Forelimb muscle (tissue), 1 donor: Measurements from ENCODE around the gene DCDC2. TPM values are rescaled to one million over a fixed set of nuclear protein-coding genes. Genes with fewer than 3 reads are reported as not detected.
"Not testable (repeated sequence)": the region's sequence is repeated elsewhere in the genome, so short reads cannot be mapped to it uniquely, and the experiment has no call there.

ENCODE experiments used
- DNase-seq: peaks from one replicate; pipeline ENCODE4 v3.0.0-alpha.2; 2013; ENCODE audit warnings: low read depth
- polyA plus RNA-seq: library from polyadenylated mRNA; unstranded; fragments of 120-200 nt; gene quantifications from one replicate; pipeline ENCODE4 v1.2.1, GENCODE V29; 2013; ENCODE audit not compliant: insufficient read length

Gene DCDC2
- polyA plus RNA-seq, 1 donor: 0.06 TPM

- no peak for DNase-seq
Measured at GRCh38 chr6:24327756-24328155, 30.1 kb downstream of the DCDC2 start.

GRCh38 chr6:24325978-24326377 is 31.9 kb downstream of the DCDC2 start:
- DNase-seq: no peak

- DNase-seq: no peak
Measured at GRCh38 chr6:24324617-24325016, 33.2 kb downstream of the DCDC2 start.

- no peak for DNase-seq
Measured at GRCh38 chr6:24323632-24324337, 34.1 kb downstream of the DCDC2 start.

- DNase-seq: no peak
Measured at GRCh38 chr6:24322924-24323323, 34.9 kb downstream of the DCDC2 start.

GRCh38 chr6:24322446-24322845 is 35.4 kb downstream of the DCDC2 start:
- not testable (repeated sequence) for DNase-seq

GRCh38 chr6:24321538-24322162 is 36.2 kb downstream of the DCDC2 start:
- DNase-seq: no peak

GRCh38 chr6:24313251-24314141 is 44.4 kb downstream of the DCDC2 start:
- no peak for DNase-seq

- DNase-seq: not testable (repeated sequence)
Measured at GRCh38 chr6:24311775-24312174, 46.1 kb downstream of the DCDC2 start.

- DNase-seq: no peak
Measured at GRCh38 chr6:24307881-24308280, 50.0 kb downstream of the DCDC2 start.

- DNase-seq: no peak
Measured at GRCh38 chr6:24306936-24307335, 50.9 kb downstream of the DCDC2 start.

- DNase-seq: no peak
Measured at GRCh38 chr6:24306038-24306437, 51.8 kb downstream of the DCDC2 start.

- no peak for DNase-seq
Measured at GRCh38 chr6:24296944-24297343, 60.9 kb downstream of the DCDC2 start.

- not testable (repeated sequence) for DNase-seq
Measured at GRCh38 chr6:24293852-24294251, 64.0 kb downstream of the DCDC2 start.

- no peak for DNase-seq
Measured at GRCh38 chr6:24287239-24287638, 70.6 kb downstream of the DCDC2 start.

GRCh38 chr6:24284006-24284405 is 73.9 kb downstream of the DCDC2 start:
- DNase-seq: no peak

GRCh38 chr6:24283043-24283985 is 74.5 kb downstream of the DCDC2 start:
- peak; percentile 24 for DNase-seq

GRCh38 chr6:24274441-24275083 is 83.3 kb downstream of the DCDC2 start:
- no peak for DNase-seq

GRCh38 chr6:24273096-24273870 is 84.6 kb downstream of the DCDC2 start:
- no peak for DNase-seq

GRCh38 chr6:24272553-24272952 is 85.3 kb downstream of the DCDC2 start:
- no peak for DNase-seq
